GM19397 (cell line): ENCODE data around the gene PEBP1.

Experiments
- ATAC-seq: cut with Tn5 transposase; IDR thresholded peaks from one replicate; pipeline ENCODE4 v1.9.1; 2021; ENCODE audit warnings: mild to moderate bottlenecking, moderate library complexity; ENCODE audit not compliant: unreplicated experiment

PEBP1 gene

DNA sequence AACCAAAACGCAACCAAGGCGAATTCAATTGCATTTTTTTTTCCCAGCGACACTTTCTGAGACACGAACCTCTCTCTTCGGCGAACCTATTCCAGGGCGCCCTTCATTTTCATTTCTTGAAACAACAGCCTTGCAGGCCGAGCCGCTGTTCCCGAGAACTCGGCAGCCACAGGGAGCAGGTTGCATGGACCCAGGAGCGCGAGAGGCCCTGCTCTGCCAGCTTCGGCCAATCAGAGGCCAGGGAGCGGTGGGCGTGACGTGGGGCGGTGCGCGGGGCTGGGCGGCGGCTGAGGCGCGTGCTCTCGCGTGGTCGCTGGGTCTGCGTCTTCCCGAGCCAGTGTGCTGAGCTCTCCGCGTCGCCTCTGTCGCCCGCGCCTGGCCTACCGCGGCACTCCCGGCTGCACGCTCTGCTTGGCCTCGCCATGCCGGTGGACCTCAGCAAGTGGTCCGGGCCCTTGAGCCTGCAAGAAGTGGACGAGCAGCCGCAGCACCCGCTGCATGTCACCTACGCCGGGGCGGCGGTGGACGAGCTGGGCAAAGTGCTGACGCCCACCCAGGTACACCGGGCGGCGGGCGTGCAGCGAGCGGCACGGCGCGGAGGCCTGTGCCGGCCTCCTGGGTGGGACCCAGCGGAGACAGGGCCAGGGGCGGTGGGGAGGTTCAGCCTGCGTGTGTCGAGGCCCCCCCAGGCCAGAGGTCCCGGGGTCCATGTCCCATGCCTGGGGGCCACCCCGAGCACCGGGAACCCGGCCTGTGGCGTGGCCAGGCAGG, at the start of gene PEBP1:
Gene PEBP1 (plus strand): TSS at position 337 of the 771 bp plus-strand sequence. CDS start 86 bp downstream, at position 423.
- ATAC-seq, result peak; percentile 98

DNA sequence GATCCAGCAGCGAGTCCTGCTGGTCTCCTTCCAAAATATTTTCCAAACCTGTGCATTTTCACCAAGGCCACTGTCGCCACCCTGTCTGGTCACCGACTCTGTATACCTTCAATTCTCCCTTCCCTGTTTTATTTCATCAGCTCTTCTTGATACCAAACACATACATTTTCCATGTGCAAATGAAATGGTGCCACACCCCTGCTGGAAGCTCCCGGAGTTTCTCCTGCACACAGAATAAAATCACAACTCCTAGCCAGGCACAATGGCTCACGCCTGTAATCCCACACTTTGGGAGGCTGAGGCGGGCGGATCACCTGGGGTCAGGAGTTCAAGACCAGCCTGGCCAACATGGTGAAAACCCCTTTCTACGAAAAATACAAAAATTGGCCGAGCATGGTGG, 46.1 kb upstream of the PEBP1 start:
- no peak for ATAC-seq

DNA sequence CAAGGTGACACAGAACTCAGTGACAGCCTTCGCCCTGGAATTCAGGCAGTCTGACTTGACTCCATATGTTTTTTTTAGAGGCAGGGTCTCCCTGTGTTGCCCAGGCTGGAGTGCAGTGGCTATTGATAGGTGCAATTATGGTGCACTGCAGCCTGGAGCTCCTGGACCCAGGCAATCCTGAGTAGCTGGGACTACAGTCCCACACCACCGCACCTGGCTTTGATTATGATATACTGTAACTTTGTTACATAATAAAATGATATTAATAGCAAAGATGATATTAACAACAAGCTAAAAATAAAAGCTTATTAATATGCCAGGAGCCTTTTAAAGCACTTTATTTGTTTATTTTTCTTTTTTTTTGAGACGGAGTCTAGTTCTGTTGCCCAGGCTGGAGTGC, 41.9 kb upstream of the PEBP1 start:
- no peak for ATAC-seq

DNA sequence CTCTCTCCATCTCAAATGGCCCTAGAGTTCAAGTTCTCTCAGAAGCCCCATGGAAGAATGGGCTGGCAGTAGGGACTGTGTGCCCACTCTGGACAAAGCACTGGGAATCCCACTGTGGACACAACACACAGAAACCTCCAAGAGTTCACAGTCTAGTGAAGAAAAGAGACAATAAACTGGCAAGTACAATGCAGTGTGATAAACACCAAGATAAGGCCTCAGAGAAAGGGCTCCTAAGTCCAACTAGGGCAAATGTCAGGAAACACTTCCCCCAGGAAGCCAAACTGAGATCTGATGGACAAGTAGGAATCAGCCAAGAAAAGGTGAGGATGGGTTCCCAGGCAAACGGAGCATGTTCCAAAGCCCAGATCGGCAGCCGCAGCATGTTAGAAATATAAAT, 37.5 kb upstream of the PEBP1 start:
- ATAC-seq, result no peak

DNA sequence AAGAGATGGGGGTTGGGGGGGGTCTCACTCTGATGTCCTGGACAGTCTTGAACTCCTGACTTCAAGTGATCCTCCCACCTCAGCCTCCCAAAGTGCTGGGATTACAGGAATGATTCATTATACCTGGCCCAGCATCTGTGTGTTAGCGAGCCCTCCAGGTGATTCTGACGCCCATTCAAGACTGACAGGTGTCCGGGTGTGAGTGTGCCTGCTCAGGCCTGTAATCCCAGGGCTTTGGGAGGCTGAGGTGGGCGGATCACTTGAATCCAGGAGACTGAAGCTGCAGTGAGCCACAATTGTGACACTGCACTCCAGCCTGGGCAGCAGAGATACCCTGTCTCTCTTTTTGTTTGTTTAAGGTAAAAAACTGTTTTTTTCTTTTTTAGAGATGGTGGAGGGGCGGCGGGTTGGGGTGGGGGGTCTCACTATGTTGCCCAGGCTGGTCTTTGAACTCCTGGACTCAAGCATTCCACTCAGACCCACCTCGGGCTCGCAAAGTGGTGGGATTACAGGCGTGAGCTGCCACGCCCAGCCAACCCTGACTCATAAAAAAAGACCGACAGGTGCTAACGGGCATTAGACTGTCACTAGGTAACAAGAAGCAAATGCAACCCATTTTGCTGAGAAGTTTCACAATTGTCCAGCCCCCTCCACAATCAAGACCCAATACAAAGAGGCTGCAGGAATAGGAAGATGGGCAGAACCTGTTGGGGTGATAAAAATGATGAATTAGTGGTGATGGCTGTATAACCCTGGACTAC, 36.8 kb upstream of the PEBP1 start:
- no peak for ATAC-seq

DNA sequence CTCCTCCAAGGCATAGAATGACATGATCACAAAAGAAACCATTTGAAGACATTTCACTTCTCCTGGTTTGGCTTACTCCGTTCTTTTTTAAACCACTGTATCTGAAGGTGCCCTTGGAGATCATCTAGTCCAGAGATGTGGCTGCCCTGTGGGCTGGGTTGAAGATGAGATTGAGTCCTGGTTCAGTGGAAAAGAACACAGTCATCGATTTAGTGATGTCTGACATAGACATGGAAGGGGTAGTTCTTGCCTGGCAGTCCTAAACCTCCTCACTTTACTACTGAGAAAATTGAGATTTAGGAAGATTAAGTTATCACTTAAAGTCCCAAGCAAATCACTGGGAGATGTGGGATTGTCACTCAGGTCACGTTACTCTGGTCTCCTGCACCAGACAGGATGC, 34.9 kb upstream of the PEBP1 start:
- ATAC-seq, result no peak

DNA sequence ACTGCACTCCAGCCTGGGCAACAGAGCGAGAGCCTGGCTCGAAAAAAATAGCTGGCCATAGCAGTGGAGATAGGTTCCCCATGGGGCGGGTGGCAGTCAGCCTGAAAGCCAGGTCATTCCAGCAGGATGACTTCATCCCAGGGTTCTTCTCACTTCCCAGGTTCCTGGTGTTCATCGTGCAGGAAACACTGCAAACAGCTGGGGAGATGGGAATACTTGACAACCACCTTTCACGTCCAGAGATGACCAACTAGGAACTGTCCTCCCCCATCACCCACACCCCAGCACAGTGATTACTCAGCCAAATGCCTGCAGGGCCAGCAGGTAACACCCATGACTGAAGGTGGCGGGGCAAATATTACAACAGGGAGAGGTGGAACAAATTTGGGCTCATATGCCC, 33.9 kb upstream of the PEBP1 start:
- no peak for ATAC-seq

DNA sequence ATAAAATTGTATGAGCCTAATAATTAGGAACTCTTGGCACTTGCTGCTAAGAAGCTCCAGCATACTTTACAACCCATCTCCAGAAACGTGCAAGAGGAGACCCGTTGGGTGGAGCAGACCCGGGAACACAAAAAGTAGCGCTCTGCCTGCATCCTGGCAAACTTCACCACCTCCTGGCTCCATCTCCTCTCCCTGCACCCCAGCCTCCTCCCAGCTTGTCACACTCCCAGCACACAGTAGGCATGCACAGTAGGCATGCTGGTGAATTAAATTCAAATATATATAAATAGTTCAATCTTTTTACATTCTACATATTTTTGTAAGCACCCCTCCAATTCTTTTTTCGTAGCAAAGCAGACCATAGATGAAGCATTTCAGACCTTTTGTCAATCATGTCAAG, 33.3 kb upstream of the PEBP1 start:
- no peak for ATAC-seq

DNA sequence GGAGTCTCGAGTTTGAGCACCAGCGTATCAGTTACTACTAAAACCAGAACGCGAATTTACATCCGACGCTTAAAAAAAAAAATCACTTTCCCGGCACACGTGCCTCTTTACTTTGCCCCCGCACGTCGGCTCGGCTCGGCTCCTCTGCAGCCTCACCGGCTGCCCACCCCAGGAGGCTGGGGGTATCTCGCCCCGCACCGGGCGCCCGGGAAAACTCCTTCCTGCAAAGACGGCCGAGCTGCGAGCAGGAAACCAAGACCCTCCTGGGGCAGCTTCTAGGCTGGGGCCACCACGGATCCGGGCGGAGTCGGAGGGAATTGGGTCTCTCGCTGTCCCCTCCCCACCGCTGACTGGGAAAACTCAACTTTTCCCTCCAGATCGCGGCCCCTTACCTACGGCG, 32.7 kb upstream of the PEBP1 start:
- no peak for ATAC-seq

DNA sequence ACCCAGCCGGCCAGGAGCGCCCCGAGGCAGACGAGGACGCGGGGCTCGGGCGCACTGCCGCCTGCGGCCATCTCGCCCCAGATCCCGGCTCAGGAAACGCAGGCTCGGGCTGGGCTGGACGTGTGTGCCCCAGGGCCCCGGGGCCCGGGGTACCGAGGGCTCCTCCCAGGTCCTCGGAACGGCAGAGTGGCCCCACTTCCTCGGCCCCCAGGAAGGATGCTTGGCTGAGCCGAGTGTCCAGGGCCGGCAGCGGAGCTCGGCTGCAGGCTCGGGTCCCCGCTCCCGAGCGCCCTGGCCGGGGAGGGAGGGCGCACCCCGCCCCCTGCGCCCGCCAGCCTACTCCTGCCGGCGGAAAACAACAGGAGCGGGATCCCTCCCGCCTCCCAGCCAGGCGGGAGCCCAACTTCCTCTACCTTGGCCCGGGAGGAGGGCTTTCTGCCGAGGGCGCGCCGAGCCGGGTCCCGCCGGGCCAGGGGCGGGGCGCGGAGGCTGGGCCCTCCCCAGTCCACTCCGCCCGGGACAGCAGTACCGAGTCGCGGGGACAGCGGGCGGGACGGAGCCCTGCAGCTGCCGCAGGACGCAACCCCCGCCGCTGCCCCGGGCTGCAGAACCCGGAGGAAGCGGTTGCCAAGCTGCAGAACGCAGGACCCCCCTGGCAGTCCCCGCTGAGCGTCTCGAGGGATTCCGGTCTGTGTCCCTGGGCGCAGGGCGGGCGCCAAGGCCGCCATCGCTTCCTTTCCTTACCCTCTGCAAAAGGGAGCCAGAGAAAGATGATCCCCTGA, 32.1 kb upstream of the PEBP1 start, which contains the start of gene VSIG10:
Gene VSIG10 (minus strand): TSS at position 411 of the 782 bp plus-strand sequence. CDS start 340 bp downstream, at position 71.
- ATAC-seq, result no peak

DNA sequence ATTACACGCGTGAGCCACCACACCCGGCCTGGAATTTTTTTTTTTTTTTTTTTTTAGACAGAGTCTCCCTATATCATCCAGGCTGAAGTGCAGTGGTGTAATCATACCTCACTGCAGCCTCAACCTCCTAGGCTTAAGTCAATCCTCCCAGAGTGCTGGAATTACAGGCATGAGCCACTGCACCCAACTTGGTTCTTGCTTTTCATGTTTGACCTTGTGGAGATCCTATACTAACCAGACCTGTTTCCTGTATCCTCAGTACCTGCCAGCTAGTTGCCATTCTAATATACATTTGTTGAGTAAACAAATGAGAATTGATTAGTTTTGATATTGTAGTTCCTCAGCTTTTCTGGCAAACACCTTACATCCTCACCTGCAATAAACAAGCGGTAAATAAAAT, 28.9 kb upstream of the PEBP1 start:
- ATAC-seq, result no peak

DNA sequence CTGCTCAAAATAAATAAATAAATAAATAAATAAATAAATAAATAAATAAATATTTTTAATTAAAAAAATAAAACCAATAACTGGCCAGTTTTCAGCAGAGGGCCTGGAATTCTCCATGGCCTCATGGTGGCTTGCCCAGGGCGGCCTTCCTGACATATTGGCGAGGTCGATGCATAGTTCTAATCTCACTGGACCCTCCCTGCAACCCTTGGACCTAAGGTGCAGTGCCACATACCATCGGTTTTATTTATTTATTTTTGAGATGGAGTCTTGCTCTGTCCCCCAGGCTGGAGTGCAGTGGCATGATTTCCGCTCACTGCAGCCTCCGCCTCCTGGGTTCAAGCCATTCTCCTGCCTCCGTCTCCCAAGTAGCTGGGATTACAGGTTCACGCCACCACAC, 28.2 kb upstream of the PEBP1 start:
- no peak for ATAC-seq

DNA sequence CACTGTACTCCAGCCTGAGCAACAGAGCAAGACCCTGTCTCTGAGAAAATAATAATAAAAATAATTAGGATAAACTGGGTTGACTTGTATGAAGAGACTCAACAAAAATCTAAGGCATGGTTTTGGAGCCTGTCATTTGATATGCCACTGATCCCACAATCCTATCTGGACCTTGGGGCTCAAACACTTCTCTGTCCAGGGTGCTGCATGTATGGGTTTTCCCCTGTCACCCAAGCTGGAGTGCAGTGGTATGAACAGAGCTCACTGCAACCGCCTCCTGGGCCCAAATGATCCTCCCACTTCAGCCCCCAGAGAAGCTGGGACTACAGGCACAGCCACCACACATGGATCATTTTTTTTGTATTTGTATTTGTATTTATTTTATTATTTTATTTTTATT, 26.8 kb upstream of the PEBP1 start:
- no peak for ATAC-seq

DNA sequence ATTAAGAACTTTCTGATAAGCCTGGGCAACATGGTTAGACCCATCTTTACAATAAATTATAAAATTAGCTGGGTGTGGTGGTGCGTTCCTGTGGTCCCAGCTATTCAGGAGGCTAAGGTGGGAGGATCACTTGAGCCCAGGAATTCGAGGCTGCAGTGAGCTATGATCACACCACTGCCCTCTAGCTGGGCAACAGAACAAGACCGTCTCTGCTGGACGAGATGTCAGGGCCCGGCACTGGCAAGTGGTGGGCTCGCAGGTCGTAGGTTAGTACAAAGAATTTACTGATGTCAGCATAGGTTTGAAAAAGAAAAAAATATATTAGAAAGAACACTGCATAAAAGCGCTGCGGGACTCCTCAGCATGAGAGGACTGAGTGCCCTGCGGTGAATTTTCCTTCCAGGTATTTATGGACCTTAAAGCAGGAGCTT, 16.5 kb upstream of the PEBP1 start:
- ATAC-seq, result no peak

DNA sequence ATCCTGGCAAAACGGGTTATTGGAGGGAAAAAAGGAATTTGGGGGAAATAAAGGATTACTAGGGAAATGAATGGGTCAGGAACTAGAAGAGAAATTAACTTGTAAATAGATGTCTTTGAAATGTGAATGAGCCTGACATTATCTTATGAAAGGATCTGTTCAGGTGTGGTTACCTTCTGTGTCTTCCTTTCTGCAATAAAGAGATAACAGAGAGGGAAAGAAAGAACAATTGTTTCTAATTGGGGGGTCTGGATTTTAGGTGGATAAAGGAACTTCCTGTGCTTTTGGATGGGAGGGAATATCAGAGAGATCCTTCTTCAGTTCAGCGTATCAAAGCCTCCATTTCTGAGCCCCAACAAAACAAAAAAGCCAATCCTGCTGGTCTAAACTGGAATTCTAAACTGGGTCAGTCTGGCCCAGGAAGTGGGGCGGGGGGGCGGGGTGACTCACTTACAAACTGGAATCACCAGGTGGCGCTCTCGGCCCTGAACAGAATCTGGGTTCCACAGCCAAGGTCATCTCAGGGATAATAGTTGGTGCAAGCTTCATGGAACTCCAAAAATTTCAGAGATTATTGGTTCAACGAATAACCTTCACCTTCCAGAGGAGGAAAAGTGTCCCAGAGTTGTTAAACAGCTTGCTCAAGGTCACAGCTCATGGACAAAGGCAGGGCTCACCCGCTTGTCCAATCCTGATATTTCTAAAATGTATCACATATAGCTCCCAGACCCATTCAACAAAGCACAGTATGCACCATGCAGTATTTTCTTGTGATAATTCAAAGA, 15.2 kb upstream of the PEBP1 start:
- no peak for ATAC-seq

DNA sequence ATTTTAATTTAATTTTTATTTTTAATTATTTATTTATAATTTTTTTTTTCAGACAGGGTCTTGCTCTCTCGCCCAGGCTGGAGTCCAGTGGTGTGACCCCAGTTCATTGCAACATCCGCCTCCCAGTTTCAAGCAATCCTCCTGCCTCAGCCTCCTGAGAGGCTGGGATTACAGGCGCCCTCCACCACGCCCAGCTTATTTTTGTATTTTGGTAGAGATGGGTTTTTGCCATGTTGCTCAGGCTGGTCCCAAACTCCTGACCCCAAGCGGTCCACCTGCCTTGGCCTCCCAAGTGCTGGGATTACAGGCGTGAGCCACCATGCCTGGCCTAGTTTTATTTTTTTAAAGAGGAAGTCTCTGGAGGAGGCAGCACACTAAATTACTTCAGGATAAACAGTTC, 13.7 kb upstream of the PEBP1 start:
- ATAC-seq, result no peak

DNA sequence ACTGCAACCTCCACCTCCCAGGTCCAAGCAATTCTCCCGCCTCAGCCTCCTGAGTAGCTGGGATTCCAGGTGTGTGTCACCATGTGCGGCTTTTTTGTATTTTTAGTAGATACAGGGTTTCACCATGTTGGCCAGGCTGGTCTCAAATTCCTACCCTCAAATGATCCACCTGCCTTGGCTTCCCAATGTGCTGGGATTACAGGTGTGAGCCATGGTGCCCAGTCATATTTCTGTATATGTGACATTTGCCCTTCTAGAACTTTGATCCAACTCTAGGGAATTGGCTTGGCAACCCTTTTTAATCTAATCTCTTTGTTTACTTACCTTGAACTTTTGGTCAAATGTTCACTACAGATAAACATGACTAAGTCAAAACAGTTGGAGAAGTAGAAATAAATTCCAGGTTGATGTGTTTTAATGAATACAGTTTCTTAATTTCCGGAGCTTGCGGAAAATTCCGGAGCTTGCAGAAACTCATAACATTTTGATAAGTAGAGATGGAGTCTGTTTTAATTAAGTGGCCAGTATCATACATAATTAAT, 11.5 kb upstream of the PEBP1 start:
- ATAC-seq, result no peak

DNA sequence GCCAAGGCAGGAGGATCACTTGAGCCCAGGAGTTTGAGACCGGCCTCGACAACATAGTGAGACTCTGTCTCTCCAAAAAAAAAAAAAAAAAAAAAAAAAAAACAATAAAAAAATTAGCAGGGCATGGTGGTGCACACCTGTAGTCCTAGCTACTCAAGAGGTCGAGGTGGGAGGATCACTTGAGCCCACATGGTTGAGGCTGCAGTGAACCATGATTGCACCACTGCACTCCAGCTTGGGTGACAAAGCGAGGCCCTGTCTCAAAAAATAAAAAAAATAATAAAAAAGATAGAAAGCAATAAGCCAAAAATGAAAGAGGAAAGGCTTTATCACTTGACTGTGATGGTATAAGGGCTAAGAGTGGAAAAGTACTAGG, 10.2 kb upstream of the PEBP1 start:
- no peak for ATAC-seq

DNA sequence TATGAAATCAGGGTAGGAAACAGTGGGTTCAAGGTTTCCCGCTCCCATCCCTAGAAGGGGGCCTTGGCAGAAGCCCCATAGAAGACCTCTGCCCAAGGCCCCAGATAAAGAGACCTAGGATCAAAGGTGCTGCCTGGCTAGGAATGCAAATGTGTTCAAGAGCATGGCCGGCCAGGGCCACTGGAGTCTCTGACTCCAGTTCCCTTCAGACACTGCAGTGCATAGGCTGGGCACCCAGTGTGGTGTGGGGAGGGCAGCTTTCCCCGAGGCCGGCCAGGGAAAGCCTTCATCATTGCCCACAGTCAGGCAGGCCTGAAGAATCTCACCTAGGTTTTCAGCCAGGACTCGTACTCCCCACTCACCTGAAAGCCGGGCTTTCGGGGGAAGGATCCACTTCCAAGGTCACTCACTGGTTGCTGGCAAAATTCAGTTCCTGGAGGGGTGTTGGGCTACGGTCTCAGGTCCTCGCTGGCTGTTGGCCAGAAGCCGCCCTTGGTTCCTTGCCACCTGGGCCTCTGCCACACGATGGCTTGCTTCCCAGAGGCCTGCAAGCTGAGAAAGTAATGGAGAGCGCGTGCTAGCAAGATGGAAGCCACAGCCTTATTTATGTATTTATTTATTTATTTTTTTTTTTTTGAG, 9.7 kb upstream of the PEBP1 start:
- no peak for ATAC-seq

DNA sequence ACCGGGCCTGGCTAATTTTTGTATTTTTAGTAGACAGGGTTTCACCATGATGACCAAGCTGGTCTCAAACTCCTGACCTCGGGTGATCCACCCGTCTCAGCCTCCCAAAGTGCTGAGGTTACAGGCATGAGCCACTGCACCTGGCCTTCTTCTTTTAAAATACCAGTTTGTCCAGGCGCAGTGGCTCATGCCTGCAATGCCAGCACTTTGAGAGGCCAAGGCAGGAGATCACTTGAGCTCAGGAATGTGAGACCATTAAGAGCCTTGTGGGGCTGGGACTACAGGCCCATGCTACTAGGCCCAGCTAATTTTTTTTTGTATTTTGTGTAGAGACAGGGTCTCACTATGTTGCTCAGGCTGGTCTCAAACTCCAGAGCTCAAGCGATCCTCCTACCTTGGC, 8.1 kb upstream of the PEBP1 start:
- no peak for ATAC-seq
